GM12878 (cell line): ENCODE measurements around the gene CSF1.

Experiments
- NFIC ChIP-seq: IDR thresholded peaks from 2 replicates; pipeline ENCODE4 v1.6.1; 2012; ENCODE audit warnings: low read depth, mild to moderate bottlenecking, inconsistent platforms, low read length, moderate library complexity
- PAX8 ChIP-seq: fragments of 450-650 bp; IDR thresholded peaks from 2 replicates; pipeline ENCODE4 v1.6.1; 2017; ENCODE audit warnings: mild to moderate bottlenecking, moderate library complexity
- TF ChIP-seq, protein P1 (sequence below), 3 experiments: IDR thresholded peaks in 2 of 3; conservative IDR thresholded peaks in 1 of 3; 2 replicates each; pipeline ENCODE4 v1.5.1; 2011; ENCODE audit warnings: low read depth in 3 of 3, low read length in 3 of 3, mild to moderate bottlenecking in 3 of 3, control low read depth in 2 of 3, moderate library complexity in 2 of 3, inconsistent platforms in 1 of 3, mixed read lengths in 1 of 3; ENCODE audit not compliant: control insufficient read depth in 2 of 3, insufficient read depth in 1 of 3; ENCODE audit errors: extremely low read depth in 1 of 3

DNA sequence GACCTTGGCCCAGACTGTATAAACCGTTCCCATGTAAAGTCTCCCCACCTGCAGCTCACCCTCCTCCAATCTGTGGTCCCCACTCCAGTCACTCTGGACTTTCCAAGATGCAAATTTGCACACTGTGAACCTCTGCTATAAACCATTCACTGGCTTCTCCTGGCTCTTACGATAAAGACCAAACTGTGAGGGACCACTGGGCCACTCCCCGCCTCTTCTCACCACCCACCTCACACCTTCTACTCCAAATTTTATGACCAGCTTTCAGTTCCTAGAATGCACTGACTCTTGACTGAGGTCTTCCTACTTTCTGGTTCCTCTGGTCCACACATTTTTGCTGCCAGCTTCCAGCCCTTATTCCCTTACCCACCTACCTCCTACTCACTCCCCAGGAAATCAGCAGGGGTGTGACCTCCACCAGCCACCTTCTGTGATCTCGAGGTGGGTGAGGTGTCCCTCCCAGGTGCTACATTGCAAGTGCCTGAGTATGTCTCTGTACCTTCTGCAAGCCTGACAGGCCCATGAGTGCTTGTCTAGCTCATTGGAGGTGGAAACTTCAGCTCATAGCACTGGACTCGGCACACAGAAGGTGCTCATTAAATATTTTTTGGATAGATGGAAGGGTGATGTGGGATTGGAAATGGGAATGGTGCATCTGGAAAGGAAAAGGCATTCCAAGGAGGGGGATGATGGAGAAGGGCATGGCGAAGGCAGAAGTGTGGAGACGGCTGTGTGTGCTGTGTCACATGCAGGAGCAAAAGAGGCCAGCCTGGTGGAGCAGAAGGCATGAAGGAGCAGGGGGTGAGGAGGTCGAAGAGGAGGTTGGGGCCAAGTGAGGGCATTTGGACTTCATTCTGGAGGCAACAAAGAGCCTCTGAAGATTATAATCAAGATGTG, 15.6 kb upstream of the CSF1 start:
- TF ChIP-seq NFIC (no peak), PAX8 (no peak)
- TF ChIP-seq, protein P1, sequence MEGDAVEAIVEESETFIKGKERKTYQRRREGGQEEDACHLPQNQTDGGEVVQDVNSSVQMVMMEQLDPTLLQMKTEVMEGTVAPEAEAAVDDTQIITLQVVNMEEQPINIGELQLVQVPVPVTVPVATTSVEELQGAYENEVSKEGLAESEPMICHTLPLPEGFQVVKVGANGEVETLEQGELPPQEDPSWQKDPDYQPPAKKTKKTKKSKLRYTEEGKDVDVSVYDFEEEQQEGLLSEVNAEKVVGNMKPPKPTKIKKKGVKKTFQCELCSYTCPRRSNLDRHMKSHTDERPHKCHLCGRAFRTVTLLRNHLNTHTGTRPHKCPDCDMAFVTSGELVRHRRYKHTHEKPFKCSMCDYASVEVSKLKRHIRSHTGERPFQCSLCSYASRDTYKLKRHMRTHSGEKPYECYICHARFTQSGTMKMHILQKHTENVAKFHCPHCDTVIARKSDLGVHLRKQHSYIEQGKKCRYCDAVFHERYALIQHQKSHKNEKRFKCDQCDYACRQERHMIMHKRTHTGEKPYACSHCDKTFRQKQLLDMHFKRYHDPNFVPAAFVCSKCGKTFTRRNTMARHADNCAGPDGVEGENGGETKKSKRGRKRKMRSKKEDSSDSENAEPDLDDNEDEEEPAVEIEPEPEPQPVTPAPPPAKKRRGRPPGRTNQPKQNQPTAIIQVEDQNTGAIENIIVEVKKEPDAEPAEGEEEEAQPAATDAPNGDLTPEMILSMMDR (IDR thresholded peaks at IDR 0.05 in 2 of 3, conservative IDR thresholded peaks at IDR 0.05 in 1 of 3; ENCODE audit: control insufficient read depth in 2 of 3, extremely low read depth in 1 of 3, insufficient read depth in 1 of 3, low read depth in 3 of 3, low read length in 3 of 3): no peak
